Keratinocyte (primary cell): Measurements from ENCODE around the gene NCOA7.

Experiments used
- EZH2 ChIP-seq: IDR thresholded peaks from one replicate; pipeline ENCODE4 v1.6.1; 2012; ENCODE audit warnings: inconsistent platforms, mild to moderate bottlenecking, low read length, moderate library complexity
- TF ChIP-seq, protein P1 (sequence below), 3 experiments: IDR thresholded peaks in 1 of 3; conservative IDR thresholded peaks in 1 of 3; optimal IDR thresholded peaks in 1 of 3; 2 replicates in 2 of 3; 3 replicates in 1 of 3; pipeline versions ENCODE3 to v1.5.1; 2011; ENCODE audit warnings: low read length in 3 of 3, mild to moderate bottlenecking in 3 of 3, moderate library complexity in 2 of 3, control low read depth in 1 of 3, inconsistent platforms in 1 of 3; ENCODE audit not compliant: insufficient read depth in 2 of 3; ENCODE audit errors: extremely low read depth in 1 of 3

DNA sequence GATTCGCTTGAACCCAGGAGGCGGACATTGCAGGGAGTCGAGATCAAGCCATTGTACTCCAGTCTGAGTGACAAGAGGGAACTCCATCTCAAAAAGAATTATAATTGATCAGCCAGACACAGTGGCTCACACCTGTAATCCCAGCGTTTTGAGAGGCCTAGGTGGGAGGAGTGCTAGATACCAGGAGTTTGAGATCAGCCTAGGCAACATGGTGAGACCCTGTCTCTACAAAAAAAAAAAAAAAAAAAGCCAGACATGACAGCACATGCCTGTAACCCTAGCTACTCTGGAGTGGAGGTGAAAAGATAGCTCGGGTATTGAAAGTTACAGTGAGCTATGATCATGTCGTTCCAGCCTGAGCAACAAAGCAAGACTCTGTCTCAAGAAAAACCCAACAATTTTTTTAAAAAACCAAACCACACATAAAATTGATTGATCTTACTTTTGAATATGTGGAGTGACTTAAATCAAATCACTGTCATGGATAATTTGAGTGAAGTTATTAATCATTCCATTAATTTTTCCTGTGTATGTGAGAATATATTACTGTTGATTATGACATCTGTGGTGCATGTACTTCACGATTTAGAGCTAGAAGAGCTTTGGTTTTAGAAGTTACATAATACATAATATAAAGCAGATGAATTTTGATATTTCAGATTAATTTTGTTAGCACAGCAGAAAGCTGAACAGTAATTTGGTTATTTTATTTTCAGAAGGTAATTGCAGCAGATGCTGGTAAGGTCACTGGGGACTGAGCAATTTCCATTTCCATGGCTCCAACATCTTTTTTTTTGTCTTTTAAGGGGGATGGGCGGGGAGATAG is 34.4 kb downstream of the NCOA7 start:
- TF ChIP-seq, protein P1, sequence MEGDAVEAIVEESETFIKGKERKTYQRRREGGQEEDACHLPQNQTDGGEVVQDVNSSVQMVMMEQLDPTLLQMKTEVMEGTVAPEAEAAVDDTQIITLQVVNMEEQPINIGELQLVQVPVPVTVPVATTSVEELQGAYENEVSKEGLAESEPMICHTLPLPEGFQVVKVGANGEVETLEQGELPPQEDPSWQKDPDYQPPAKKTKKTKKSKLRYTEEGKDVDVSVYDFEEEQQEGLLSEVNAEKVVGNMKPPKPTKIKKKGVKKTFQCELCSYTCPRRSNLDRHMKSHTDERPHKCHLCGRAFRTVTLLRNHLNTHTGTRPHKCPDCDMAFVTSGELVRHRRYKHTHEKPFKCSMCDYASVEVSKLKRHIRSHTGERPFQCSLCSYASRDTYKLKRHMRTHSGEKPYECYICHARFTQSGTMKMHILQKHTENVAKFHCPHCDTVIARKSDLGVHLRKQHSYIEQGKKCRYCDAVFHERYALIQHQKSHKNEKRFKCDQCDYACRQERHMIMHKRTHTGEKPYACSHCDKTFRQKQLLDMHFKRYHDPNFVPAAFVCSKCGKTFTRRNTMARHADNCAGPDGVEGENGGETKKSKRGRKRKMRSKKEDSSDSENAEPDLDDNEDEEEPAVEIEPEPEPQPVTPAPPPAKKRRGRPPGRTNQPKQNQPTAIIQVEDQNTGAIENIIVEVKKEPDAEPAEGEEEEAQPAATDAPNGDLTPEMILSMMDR (optimal IDR thresholded peaks at IDR 0.05 in 1 of 3, IDR thresholded peaks at IDR 0.05 in 1 of 3, conservative IDR thresholded peaks at IDR 0.05 in 1 of 3; ENCODE audit: extremely low read depth in 1 of 3, insufficient read depth in 2 of 3, low read length in 3 of 3) = no peak
- no peak for TF ChIP-seq EZH2
